ENCODE results near the gene STRIT1. TPM values are rescaled to one million over a fixed set of nuclear protein-coding genes. Genes with fewer than 3 reads are reported as not detected.

The STRIT1 gene
- polyA plus RNA-seq, 2 of the 4 experiments (the other 2 are of a cell fraction), result not detected

GRCh38 chr3:155334914-155335723 is 41.6 kb upstream of the STRIT1 start:
- Histone ChIP-seq H3K4me1 (no peaks in the 10 kb centered on the region), H3K9me3 (no peaks in the 10 kb centered on the region), H3K4me3 (no peak overlapping the region), H3K4me2 (no peak overlapping the region), H3K27ac (no peak overlapping the region)
- 52% methylated on average over 6 of the region's 6 CpGs for WGBS (ENCODE audit: missing lambda C conversion rate)
- DNase-seq (ENCODE audit: low read depth in 1 of 2, low spot score in 1 of 2) (no peak), FAIRE-seq (no peak), ATAC-seq (no peak)
- POLR2A ChIA-PET, result no interaction called here
- CTCF ChIA-PET, result interaction anchor here (1.2 kb wide), 1 partner anchor 12 kb away, joined by 4 read pairs; no protein-coding TSS in a partner anchor
- no peak for TF ChIP-seq POLR2AphosphoS2 (conservative IDR thresholded peaks at IDR 0.05; ENCODE audit: low read length)
- TF ChIP-seq CBX8 (IDR thresholded peaks at IDR 0.05), result no peak
- TF ChIP-seq BCL3 (IDR thresholded peaks at IDR 0.05), result no peak
- no peak for TF ChIP-seq POLR2A (IDR thresholded peaks at IDR 0.05; ENCODE audit: low read length)
- TF ChIP-seq EP300 (IDR thresholded peaks at IDR 0.05), result no peak
- TF ChIP-seq EHF (CRISPR knock-in tag; IDR thresholded peaks at IDR 0.05), result no peak
- TF ChIP-seq JUN (IDR thresholded peaks at IDR 0.05), result no peak
- no peak for TF ChIP-seq RARB (CRISPR knock-in tag; IDR thresholded peaks at IDR 0.05)
- no peak for TF ChIP-seq MAFK (IDR thresholded peaks at IDR 0.05; ENCODE audit: partially characterized antibody)
- no peak for TF ChIP-seq HES2 (IDR thresholded peaks at IDR 0.05)
- TF ChIP-seq CTCF (IDR thresholded peaks at IDR 0.05), result no peak

- ChIA-PET POLR2A (no interaction called here), CTCF (interaction anchor here (0.9 kb wide), 1 partner anchor 18 kb away, joined by 4 read pairs; no protein-coding TSS in a partner anchor)
- Histone ChIP-seq H3K4me2 (no peak overlapping the region), H3K9me3 (no peaks in the 10 kb centered on the region), H3K27ac (no peak overlapping the region), H3K4me3 (no peak overlapping the region), H3K4me1 (no peaks in the 10 kb centered on the region)
- ATAC-seq, result no peak
- no peak for TF ChIP-seq HDAC2 (IDR thresholded peaks at IDR 0.05)
- TF ChIP-seq PHF8 (IDR thresholded peaks at IDR 0.05; ENCODE audit: borderline replicate concordance, low read depth), result no peak
- TF ChIP-seq SREBF2 (IDR thresholded peaks at IDR 0.05), result no peak
- TF ChIP-seq BHLHE40 (IDR thresholded peaks at IDR 0.05; ENCODE audit: low read depth, low read length), result no peak
- TF ChIP-seq HES2 (IDR thresholded peaks at IDR 0.05), result no peak
- no peak for TF ChIP-seq GATA3 (IDR thresholded peaks at IDR 0.05; ENCODE audit: borderline replicate concordance)
- TF ChIP-seq KDM1A (IDR thresholded peaks at IDR 0.05; ENCODE audit: low read depth), result no peak
- no peak for TF ChIP-seq RNF2 (IDR thresholded peaks at IDR 0.05; ENCODE audit: borderline replicate concordance, low read depth)
- no peak for TF ChIP-seq HOXB13 (CRISPR knock-in tag; IDR thresholded peaks at IDR 0.05; ENCODE audit: low read depth)
- TF ChIP-seq ZFP36 (IDR thresholded peaks at IDR 0.05; ENCODE audit: borderline replicate concordance, partially characterized antibody), result no peak
- TF ChIP-seq CBX8 (IDR thresholded peaks at IDR 0.05), result no peak
- TF ChIP-seq ZC3H11A (IDR thresholded peaks at IDR 0.05), result no peak
- no peak for TF ChIP-seq RAD21 (conservative IDR thresholded peaks at IDR 0.05 in 1 of 2, IDR thresholded peaks at IDR 0.05 in 1 of 2)
- TF ChIP-seq EHMT2 (IDR thresholded peaks at IDR 0.05; ENCODE audit: low read depth), result no peak
- no peak for TF ChIP-seq ATOH8 (CRISPR knock-in tag; IDR thresholded peaks at IDR 0.05; ENCODE audit: low read depth)
- no peak for TF ChIP-seq EHF (CRISPR knock-in tag; IDR thresholded peaks at IDR 0.05)
- no peak for TF ChIP-seq ZSCAN20 (CRISPR knock-in tag; IDR thresholded peaks at IDR 0.05)
- TF ChIP-seq JUN (IDR thresholded peaks at IDR 0.05), result no peak
- 16% methylated on average over 3 of the region's 3 CpGs for WGBS (ENCODE audit: missing lambda C conversion rate)
- no peak for DNase-seq (ENCODE audit: low read depth in 1 of 2, low spot score in 1 of 2)
- no peak for FAIRE-seq
These were observed 40.9 kb upstream of the STRIT1 start for GRCh38 chr3:155334215-155334913.
